PC-9 (cell line): Measurements from ENCODE around the gene AK8. TPM values are rescaled to one million over a fixed set of nuclear protein-coding genes. Genes with fewer than 3 reads are reported as not detected.

Experiments
- BruUV-seq: library from RNA; stranded (reverse); fragments of 400-500 nt; replicated peaks from 2 replicates; lab custom pipeline; 2021; lab: Mats Ljungman, UMichigan
- CTCF ChIA-PET: fragments of 300-600 bp; sonication (Branson Sonifier 250); formaldehyde crosslinking; loops from one replicate; lab custom pipeline; 2022; ENCODE audit warnings: antibody characterized with exemption; lab: Charles Lee
- POLR2A ChIA-PET: fragments of 300-600 bp; sonication (Branson Sonifier 250); formaldehyde crosslinking; loops from one replicate; lab custom pipeline; 2022; ENCODE audit warnings: antibody characterized with exemption; ENCODE audit not compliant: unreplicated experiment; lab: Charles Lee
- DNase-seq, 2 experiments: peaks; one replicate each; pipeline versions ENCODE4 v3.0.0 to v3.0.0-alpha.2; 2015 to 2022; ENCODE audit warnings: mixed read lengths in 1 of 2
- H2AFZ ChIP-seq: fragments of 200-600 bp; sonication (generic); 2 replicates; pipeline ENCODE4 v1.8.1; 2017; ENCODE audit warnings: antibody characterized with exemption
- H3F3A ChIP-seq: fragments of 200-600 bp; sonication (generic); 2 replicates; pipeline ENCODE4 v1.8.1; 2017; ENCODE audit warnings: antibody characterized with exemption, mild to moderate bottlenecking, low read depth; ENCODE audit not compliant: insufficient read depth
- H3K27ac ChIP-seq: fragments of 200-600 bp; sonication (generic); 2 replicates; pipeline ENCODE4 v1.6.1; 2016; ENCODE audit warnings: mixed run types
- H3K27me3 ChIP-seq: fragments of 200-600 bp; sonication (generic); 2 replicates; pipeline ENCODE4 v1.6.1; 2016; ENCODE audit warnings: low read depth, mixed run types; ENCODE audit not compliant: insufficient read depth
- H3K36me3 ChIP-seq: fragments of 200-600 bp; sonication (generic); 2 replicates; pipeline ENCODE4 v1.6.1; 2016; ENCODE audit warnings: low read depth, mixed run types
- H3K4me1 ChIP-seq: fragments of 200-600 bp; sonication (generic); replicated peaks from 2 replicates; pipeline ENCODE4 v1.6.1; 2016; ENCODE audit warnings: mixed run types; ENCODE audit not compliant: insufficient read depth
- H3K4me2 ChIP-seq: fragments of 200-600 bp; sonication (generic); 2 replicates; pipeline ENCODE4 v1.6.1; 2017; ENCODE audit warnings: mixed run types
- H3K4me3 ChIP-seq: fragments of 200-600 bp; sonication (generic); 2 replicates; pipeline ENCODE4 v1.6.1; 2016; ENCODE audit warnings: mixed run types
- H3K79me2 ChIP-seq: fragments of 200-600 bp; sonication (generic); 2 replicates; pipeline ENCODE4 v1.6.1; 2017; ENCODE audit warnings: low read depth, mixed run types
- H3K9me2 ChIP-seq: fragments of 200-600 bp; sonication (generic); 2 replicates; pipeline ENCODE4 v1.8.1; 2017; ENCODE audit warnings: mild to moderate bottlenecking; ENCODE audit not compliant: insufficient read depth
- H3K9me3 ChIP-seq: fragments of 200-600 bp; sonication (generic); 2 replicates; pipeline ENCODE4 v1.8.1; 2016; ENCODE audit warnings: low read depth; ENCODE audit not compliant: insufficient read depth
- H4K20me1 ChIP-seq: fragments of 200-600 bp; sonication (generic); 2 replicates; pipeline ENCODE4 v1.8.1; 2017; ENCODE audit not compliant: insufficient read depth
- CTCF ChIP-seq: fragments of 200-600 bp; sonication (generic); conservative IDR thresholded peaks from 2 replicates; pipeline ENCODE4 v1.6.1; 2017; ENCODE audit warnings: mixed run types, antibody characterized with exemption, mild to moderate bottlenecking, moderate library complexity
- EZH2 ChIP-seq: fragments of 200-600 bp; sonication (generic); IDR thresholded peaks from 2 replicates; pipeline ENCODE4 v1.8.0; 2017; ENCODE audit warnings: antibody characterized with exemption, low read depth
- intact Hi-C: fragments of 100-400 bp; cut with micrococcal nuclease; formaldehyde crosslinking; loops from one replicate; pipeline ENCODE4 v1.10.0; 2022; ENCODE audit not compliant: unreplicated experiment
- total RNA-seq: library from RNA; stranded (reverse); gene quantifications from 2 replicates; pipeline ENCODE4 v1.2.3, GENCODE V29; 2021

AK8 gene
- total RNA-seq, 1 experiment from 2014 or later, result 7.2 TPM

- POLR2A ChIA-PET, result no interaction called here
- no peak overlapping the region for H3K27ac ChIP-seq
- H2AFZ ChIP-seq, result no peak overlapping the region
- no peak for DNase-seq
- no peaks in the 10 kb centered on the region; the same call in 1 of the 2 replicates for H3K9me2 ChIP-seq
- intact Hi-C loops, result no loop called here
- no peak overlapping the region for H3K4me2 ChIP-seq
- H3K4me3 ChIP-seq, result no peak overlapping the region
- no peaks in the 10 kb centered on the region for H3K27me3 ChIP-seq
- no peaks in the 10 kb centered on the region for H3F3A ChIP-seq
- H3K36me3 ChIP-seq, result peaks cover 36% of the 10 kb centered on the region
- CTCF ChIA-PET, result no interaction called here
- H3K79me2 ChIP-seq, result no peaks in the 10 kb centered on the region
- no peaks in the 10 kb centered on the region for H3K9me3 ChIP-seq
- peaks cover 4% of the 10 kb centered on the region; the same call in 1 of the 2 replicates for H4K20me1 ChIP-seq
- H3K4me1 ChIP-seq, result no peaks in the 10 kb centered on the region
- no TSS peak for BruUV-seq
- TF ChIP-seq EZH2, result no peak
- no peak for TF ChIP-seq CTCF
Observed at GRCh38 chr9:132923346-132923902, 45.3 kb upstream of the AK8 start.

- ChIA-PET CTCF (no interaction called here), POLR2A (no interaction called here)
- no peaks in the 10 kb centered on the region for H3F3A ChIP-seq
- no peaks in the 10 kb centered on the region for H3K4me1 ChIP-seq
- H4K20me1 ChIP-seq, result peaks cover 6% of the 10 kb centered on the region; the same call in 1 of the 2 replicates
- intact Hi-C loops, result no loop called here
- no peak for DNase-seq
- no peak overlapping the region for H3K27ac ChIP-seq
- no peaks in the 10 kb centered on the region; the same call in 1 of the 2 replicates for H3K9me2 ChIP-seq
- no peak overlapping the region for H3K4me2 ChIP-seq
- no TSS peak for BruUV-seq
- H2AFZ ChIP-seq, result no peak overlapping the region
- no peaks in the 10 kb centered on the region for H3K79me2 ChIP-seq
- H3K9me3 ChIP-seq, result no peaks in the 10 kb centered on the region
- peaks cover 26% of the 10 kb centered on the region for H3K36me3 ChIP-seq
- no peak overlapping the region for H3K4me3 ChIP-seq
- no peak for TF ChIP-seq EZH2
- TF ChIP-seq CTCF, result no peak
- no peaks in the 10 kb centered on the region for H3K27me3 ChIP-seq
Observed at GRCh38 chr9:132919614-132920268, 41.7 kb upstream of the AK8 start.

DNA sequence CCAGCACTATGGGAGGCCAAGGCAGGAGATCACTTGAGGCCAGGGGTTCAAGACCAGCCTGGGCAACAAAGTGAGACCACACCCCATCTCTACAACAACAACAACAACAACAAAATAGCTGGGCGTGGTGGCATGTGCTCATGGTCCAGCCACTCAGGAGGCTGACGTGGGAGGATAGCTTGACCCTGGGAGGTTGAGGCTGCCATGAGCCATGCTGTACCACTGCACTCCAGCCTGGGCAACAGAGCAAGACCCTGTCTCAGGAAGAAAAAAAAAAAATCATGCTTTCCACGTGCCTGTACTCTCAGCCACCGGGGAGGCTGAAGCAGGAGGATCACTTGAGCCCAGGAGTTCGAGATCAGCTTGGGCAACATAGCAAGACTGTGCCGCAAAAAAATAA lies 36.8 kb upstream of the AK8 start:
- TF ChIP-seq EZH2 (no peak), CTCF (no peak)
- Histone ChIP-seq H3K4me3 (no peak overlapping the region), H3K79me2 (no peaks in the 10 kb centered on the region), H3K36me3 (peaks cover 7% of the 10 kb centered on the region; the same call in 1 of the 2 replicates), H2AFZ (no peak overlapping the region), H3K9me3 (no peaks in the 10 kb centered on the region), H3K4me1 (no peaks in the 10 kb centered on the region), H3K4me2 (no peak overlapping the region), H4K20me1 (peaks cover 2% of the 10 kb centered on the region; the same call in 1 of the 2 replicates), H3F3A (no peaks in the 10 kb centered on the region), H3K27ac (no peak overlapping the region), H3K27me3 (no peaks in the 10 kb centered on the region), H3K9me2 (no peaks in the 10 kb centered on the region)
- no TSS peak for BruUV-seq
- CTCF ChIA-PET, result interaction anchor here (0.6 kb wide), 2 partner anchors 33 to 149 kb away, joined by 3 to 4 read pairs; no protein-coding TSS in a partner anchor
- intact Hi-C loops, result no loop called here
- no peak for DNase-seq
- POLR2A ChIA-PET, result interaction anchor here (0.6 kb wide), 1 partner anchor 145 kb away, joined by 3 read pairs; no protein-coding TSS in a partner anchor
